BJ (cell line): ENCODE results near the gene GATA5. TPM values are rescaled to one million over a fixed set of nuclear protein-coding genes. Genes with fewer than 3 reads are reported as not detected.

Experiments used
- CTCF ChIA-PET: fragments of 350-600 bp; formaldehyde crosslinking; extraction: SDS; loops from one replicate; lab custom pipeline; 2021; ENCODE audit warnings: antibody characterized with exemption, inconsistent platforms; lab: Yijun Ruan, JAX
- POLR2A ChIA-PET: fragments of 300-600 bp; sonication (Branson Sonifier 250); formaldehyde crosslinking; extraction: SDS; loops from one replicate; lab custom pipeline; 2021; ENCODE audit warnings: antibody characterized with exemption; lab: Charles Lee
- DNase-seq: peaks from one replicate; pipeline ENCODE4 v3.0.0-alpha.2; 2011; ENCODE audit warnings: low read depth
- H3K27me3 ChIP-seq: 2 replicates; pipeline ENCODE4 v1.6.0; 2011; ENCODE audit warnings: low read length; ENCODE audit not compliant: control insufficient read depth, insufficient read depth
- H3K36me3 ChIP-seq: 2 replicates; pipeline ENCODE4 v1.5.1; 2011; ENCODE audit warnings: low read length; ENCODE audit not compliant: control insufficient read depth, insufficient read depth
- H3K4me3 ChIP-seq: 2 replicates; pipeline ENCODE4 v1.5.1; 2011; ENCODE audit warnings: low read depth, mild to moderate bottlenecking, control low read depth, low read length
- CTCF ChIP-seq: IDR thresholded peaks from 2 replicates; pipeline ENCODE4 v1.5.1; 2011; ENCODE audit warnings: low read depth, mild to moderate bottlenecking, control low read depth, inconsistent platforms, low read length, moderate library complexity; ENCODE audit not compliant: insufficient read depth
- polyA plus RNA-seq: library from polyadenylated mRNA; depleted of rRNA; stranded (reverse); fragments of >200 nt; gene quantifications from 2 replicates; pipeline ENCODE4 v1.2.3, GENCODE V29; 2011

GATA5 gene
- polyA plus RNA-seq, 1 experiment, result not detected

GRCh38 chr20:62473717-62474603, 1.8 kb downstream of the GATA5 start:
- CTCF ChIA-PET, result no interaction called here
- H3K4me3 ChIP-seq, result no peak overlapping the region
- POLR2A ChIA-PET, result no interaction called here

GRCh38 chr20:62472941-62473585, 2.7 kb downstream of the GATA5 start:
- ChIA-PET POLR2A (no interaction called here), CTCF (no interaction called here)
- Histone ChIP-seq H3K27me3 (peaks cover 23% of the 10 kb centered on the region), H3K36me3 (no peaks in the 10 kb centered on the region), H3K4me3 (no peak overlapping the region)
- DNase-seq, result no peak
- TF ChIP-seq CTCF, result no peak

More at GRCh38 chr20:62473717-62474603, 1.8 kb downstream of the GATA5 start:
- peaks cover 22% of the 10 kb centered on the region for H3K27me3 ChIP-seq
- DNase-seq, result no peak
- H3K36me3 ChIP-seq, result no peaks in the 10 kb centered on the region
- TF ChIP-seq CTCF, result no peak

GRCh38 chr20:62472138-62472940, 3.5 kb downstream of the GATA5 start:
- peaks cover 19% of the 10 kb centered on the region for H3K27me3 ChIP-seq
- CTCF ChIA-PET, result interaction anchor here (0.7 to 1.4 kb wide), 3 partner anchors 27 to 145 kb away, joined by 3 to 4 read pairs (median 3); no protein-coding TSS in a partner anchor
- H3K4me3 ChIP-seq, result no peak overlapping the region
- no peak for DNase-seq
- no peaks in the 10 kb centered on the region for H3K36me3 ChIP-seq
- POLR2A ChIA-PET, result no interaction called here
- TF ChIP-seq CTCF, result no peak

GRCh38 chr20:62470459-62470858, 5.3 kb downstream of the GATA5 start:
- no peak for DNase-seq
- peaks cover 13% of the 10 kb centered on the region for H3K27me3 ChIP-seq
- H3K36me3 ChIP-seq, result no peaks in the 10 kb centered on the region
- CTCF ChIA-PET, result interaction anchor here (1.4 kb wide), 1 partner anchor 35 kb away, joined by 3 read pairs; no protein-coding TSS in a partner anchor
- no peak for TF ChIP-seq CTCF
- H3K4me3 ChIP-seq, result no peak overlapping the region
- POLR2A ChIA-PET, result no interaction called here
